COLO668 (cell line): ENCODE data around the gene UBE2L3.
"Not testable (repeated sequence)": the region's sequence is repeated elsewhere in the genome, so short reads cannot be mapped to it uniquely, and the experiment has no call there.

ENCODE experiments used
- DNase-seq: peaks from one replicate; lab custom pipeline; 2025; ENCODE audit not compliant: unreplicated experiment; lab: John Stamatoyannopoulos, UW

The UBE2L3 gene

DNA sequence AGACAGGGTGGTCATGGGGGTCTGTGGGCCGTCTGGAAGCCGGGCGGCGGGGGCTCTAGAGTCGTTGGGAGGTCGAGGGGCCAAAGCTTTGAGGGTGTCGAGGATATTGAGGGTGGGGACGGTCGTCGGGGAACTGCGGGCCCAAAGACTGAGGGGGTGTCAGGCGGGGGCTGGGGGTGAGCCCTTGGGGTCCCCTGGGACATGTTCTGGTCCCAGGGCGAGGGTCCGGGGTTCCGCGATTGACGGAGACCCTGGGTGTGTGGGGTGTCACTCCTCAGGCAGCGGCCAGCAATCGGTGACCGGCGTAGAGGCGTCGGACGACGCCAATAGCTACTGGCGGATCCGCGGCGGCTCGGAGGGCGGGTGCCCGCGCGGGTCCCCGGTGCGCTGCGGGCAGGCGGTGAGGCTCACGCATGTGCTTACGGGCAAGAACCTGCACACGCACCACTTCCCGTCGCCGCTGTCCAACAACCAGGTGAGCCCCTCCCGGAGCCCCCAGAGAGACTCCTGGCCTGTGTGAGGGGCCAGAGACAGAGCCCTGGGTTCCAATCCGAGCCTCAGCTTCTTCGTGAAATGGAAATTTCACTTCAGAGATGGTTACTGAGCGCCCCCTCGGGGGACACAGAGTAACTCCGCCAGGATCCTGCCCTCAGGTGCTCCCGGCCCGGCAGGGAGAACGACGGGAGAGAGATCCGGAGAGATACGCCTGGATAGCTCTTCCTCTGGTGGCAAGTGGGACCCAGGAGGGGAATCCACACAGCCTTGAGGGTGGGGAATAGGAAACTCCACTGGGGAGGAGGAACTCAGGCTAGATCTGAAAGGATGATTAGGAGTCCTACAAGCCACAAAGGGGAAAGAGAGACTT lies 75.3 kb downstream of the UBE2L3 start:
- peak; percentile 80 for DNase-seq

DNA sequence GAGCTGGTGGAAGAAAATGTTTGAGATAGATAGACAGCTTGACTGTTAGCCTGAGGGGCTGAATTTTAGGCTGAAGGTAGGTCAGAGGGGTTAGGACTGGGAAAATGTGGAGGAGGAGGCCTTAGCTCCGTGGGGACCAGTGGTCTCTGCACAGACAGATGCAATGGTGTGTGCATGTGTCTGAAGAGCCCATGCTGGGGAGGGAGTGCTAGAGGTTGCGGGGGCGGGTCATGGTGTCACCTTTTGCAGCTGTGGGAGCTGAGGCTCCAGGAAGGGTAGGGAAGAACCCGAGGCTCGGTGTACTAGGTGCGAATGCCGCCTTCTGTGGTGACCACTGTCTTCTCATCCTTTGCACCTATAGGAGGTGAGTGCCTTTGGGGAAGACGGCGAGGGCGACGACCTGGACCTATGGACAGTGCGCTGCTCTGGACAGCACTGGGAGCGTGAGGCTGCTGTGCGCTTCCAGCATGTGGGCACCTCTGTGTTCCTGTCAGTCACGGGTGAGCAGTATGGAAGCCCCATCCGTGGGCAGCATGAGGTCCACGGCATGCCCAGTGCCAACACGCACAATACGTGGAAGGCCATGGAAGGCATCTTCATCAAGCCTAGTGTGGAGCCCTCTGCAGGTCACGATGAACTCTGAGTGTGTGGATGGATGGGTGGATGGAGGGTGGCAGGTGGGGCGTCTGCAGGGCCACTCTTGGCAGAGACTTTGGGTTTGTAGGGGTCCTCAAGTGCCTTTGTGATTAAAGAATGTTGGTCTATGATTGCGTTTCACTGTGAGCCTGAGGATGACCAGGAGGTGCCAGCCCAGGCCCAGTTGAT lies 76.2 kb downstream of the UBE2L3 start:
- DNase-seq = no peak

DNA sequence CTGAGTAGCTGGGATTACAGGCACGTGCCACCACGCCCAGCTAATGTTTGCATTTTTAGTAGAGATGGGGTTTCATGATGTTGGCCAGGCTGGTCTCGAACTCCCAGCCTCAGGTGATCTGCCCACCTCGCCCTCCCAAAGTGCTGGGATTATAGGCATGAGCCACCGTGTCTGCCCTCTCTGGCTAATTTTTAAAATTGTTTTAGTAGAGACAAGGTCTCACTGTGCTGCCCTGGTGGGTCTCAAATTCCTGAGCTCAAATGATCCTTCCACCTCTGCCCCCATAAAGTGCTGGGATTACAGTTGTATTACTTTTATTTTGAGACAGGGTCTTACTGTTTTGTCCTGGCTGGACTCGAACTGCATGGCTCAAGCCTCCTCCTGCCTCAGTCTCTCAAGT lies 78.0 kb downstream of the UBE2L3 start:
- not testable (repeated sequence) for DNase-seq

DNA sequence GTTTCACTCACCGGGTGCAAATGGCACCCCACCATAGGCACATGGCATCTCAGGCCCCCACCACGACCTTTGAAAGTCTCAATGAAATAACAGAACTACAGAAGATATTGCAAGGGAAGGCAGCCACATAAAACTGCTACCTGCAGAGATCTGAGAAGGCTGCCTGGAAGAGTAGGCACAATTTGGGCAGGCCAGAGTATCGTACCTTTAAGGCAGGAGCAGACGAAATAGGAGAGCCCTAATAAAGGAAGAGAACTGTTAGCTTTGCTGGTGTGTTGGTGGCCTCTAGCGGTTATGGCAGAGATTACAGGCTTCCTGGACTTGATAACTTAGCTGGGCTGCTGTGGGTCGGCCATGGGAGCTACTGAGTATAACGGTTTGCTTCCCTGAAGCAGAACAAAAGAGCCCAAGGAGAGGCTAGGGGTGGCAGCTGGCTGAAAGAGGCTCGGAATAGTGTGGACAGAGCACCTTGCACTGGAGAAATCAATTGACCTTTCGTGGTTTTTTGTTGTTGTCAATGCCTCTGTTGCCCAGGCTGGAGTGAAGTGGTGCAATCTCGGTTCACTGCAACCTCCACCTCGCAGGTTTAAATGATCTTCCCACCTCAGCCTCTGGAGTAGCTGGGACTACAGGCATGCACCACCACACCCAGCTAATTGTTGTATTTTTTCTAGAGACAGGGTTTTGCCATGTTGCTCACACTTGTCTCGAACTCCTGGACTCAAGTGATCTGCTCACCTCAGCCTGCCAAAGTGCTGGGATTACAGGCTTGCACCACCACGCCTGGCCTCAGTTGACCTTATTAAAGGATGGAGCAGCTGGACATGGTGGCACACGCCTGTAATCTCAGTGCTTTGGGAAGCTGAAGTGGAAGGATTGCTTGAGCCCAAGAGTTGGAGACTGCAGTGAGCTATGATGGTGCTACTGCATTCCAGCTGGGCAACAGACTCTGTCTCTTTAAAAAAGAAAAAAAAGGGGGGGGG lies 79.4 kb downstream of the UBE2L3 start:
- DNase-seq = peak; percentile 72

DNA sequence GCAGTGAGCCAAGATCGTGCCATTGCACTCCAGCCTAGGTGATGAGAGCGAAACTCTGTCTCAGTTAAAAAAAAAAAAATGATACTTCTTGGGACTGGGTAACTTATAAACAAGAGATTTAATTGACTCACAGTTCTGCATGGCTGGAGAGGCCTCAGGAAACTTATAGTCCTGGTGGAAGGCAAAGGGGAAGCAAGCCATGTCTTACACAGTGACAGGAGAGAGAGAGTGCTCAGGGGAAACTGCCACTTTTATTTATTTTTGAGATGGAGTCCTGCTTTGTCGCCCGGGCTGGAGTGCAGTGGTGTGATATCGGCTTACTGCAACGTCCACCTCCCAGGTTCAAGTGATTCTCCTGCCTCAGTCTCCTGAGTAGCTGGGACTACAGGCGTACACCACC lies 82.8 kb downstream of the UBE2L3 start:
- no peak for DNase-seq

DNA sequence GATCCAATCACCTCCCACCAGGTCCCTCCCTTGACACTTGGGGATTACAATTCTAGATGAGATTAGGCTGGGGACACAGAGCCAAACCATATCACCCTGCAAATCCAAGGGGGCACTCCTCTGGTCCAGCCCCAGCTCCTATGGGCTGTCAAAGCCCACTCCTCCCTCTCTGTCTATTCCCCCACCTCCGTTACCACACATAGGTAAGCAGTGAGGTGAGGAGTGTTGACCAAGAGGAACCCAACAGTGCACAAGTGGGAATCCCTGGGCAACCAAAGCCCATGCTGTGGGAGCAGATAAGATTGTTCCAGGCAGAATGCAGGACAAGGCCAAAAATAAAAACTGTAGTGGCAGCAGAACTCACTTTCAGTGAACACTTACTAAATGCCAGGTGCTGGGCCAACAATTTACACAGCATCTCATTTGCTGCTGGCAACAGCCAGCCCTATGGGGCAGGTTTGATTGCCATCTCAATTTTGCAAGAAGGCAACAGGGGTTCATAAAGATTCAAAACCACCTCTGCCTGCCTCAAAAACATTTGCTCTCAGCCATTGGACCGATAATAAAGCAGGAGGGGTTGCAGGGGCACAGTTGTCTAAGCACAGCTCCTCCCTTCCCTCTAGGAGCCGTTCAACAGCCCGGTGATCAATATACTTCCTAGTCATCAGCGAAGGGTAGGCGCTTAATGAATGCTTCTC lies 83.5 kb downstream of the UBE2L3 start:
- peak; percentile 51 for DNase-seq

DNA sequence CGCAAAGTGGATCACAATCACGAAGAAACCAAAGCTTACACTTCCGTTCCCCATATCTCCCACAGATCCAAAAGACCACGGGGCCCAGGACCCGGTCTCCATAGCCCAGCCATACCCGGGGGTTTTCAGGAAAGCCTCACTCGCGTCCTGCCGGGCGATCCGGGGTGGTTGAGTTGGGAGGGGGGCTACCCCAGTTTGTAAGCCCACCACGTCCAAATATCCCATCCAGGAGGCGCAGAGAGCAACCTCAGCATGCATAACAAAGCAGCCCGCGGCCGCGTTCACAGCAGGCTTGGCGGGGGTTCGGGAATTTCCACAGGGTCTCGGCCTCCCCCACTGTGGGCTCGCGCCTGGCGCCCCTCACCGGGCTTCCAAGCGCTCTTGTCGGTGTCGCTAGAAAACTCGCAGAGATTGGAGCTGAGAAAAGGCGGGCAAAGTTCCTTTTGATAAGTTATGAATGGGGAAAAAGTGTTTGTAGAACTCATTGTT lies 84.1 kb downstream of the UBE2L3 start:
- peak; percentile 62 for DNase-seq

DNA sequence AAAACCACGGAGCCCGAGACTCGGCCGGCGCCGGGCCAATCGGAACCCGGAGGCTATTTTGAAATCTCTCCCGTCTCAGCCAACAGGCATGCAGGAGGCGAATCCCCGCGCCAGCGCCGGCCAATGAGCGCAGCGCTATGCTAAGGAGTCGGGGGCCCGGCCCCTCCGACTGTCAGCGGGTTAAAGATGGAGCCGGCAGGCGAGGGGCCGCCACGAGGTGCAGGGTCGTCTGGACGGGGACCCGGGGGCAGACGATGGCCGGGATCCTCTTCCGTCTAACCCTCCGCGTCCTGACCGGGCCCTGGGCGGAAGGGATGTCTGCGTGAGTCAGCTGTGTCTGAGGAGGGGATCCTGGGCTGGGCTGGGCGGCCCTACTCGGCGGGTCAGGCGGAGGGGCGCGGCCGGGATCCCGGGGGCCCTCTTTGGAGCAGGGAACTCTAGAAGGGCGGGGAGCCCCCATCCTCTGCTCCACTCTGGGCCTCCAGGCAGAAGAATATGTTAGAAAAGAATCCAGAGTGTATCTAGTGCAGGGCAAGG lies 84.6 kb downstream of the UBE2L3 start:
- peak; percentile 92 for DNase-seq

DNA sequence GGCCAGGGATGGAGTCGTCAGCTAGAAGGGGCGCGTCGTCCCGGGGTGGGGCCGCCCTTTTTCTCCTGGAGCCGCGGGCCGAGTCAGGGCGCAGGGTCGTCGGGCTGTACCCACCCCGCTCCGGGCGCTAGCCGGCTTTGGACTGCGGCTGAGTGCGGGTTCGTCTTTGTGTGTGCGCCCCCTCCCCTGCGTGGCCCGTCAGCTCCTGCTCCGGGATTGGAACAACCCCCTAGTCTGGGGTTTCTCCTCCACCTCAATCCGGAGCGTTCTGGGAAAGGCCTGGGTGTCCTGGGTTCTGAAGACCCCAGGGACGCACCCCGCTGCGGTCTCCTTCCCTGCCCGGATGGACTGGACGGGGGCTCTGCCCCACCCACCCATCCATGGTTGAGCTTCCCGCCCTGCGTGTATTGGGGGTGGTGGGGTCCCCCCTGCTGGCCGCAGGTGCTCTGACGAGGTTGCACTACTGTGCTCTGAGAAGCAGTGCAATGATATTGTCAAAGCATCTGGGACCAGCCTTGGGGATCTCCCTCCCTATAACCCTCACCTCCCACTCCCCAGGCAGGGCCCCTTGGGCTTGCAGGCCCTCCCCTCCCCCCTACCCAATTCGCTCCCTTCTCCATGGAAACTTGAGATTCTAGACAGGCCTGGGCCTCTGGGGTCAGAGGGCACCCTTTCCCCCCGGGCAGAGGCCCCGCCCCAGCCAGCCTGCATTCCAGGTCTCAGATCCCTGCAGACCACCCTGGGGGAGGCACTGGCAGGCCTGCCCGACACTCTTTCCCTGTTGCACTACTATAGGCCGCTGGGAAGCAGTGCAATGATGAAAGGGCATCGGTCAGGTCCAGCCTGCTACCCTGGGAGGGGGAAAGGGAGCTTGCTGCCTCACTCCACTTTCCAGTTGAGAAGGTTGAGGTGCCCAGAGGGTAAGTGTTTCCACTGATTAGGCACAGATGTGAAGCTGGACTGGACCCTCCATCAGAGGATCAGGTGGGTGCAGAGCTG lies 85.3 kb downstream of the UBE2L3 start:
- DNase-seq = peak; percentile 25

DNA sequence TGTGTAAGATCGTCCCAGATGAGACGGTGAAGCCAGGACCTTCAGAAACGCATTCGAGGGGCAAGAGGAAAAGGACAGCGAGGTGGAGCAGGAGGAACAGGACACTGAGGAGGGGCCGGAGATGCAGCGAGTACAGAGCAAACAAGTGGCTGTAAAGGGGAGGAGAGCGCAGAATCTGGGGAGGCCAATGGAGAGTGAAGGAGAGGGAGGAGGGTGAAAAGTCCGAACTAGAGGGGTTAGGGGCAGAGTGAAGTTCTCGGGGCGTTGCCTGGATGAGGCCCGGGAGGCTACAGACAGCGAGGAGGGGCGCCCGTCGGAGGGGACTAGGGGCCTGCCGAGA lies 89.5 kb downstream of the UBE2L3 start:
- DNase-seq = no peak

DNA sequence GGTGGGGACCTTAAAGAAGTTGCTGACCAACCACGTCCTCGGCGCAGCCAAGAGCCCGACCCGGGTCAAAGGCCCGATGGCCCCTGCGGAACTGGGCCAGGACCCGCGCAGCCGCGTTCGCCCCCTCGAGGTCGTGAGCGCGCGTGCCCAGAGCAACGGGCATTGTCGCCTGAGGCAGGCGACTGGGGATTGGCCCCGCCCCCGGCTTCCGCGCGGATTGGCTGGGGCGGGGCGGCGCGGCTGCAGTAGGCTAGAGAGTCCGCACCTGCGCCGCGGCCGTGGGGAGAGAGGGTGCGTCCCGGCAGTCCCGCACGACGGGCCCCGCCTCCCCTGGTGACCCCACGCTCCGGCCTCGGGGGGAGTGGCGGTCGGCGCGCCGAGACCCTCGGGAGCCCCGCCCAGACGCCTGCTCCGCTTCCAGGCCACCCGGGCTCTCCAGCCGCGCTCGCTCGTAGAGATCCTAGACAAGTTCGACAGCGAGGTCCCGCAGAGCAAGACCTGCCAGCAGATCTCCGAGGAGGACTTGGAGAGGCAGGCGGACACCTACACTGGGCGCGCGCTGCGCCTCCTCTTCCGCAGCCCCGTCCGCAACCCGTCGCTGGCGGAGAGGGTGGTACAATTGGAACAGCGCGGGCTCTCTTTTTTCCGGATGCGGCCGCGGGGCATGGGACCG lies 90.0 kb downstream of the UBE2L3 start:
- peak; percentile 96 for DNase-seq

DNA sequence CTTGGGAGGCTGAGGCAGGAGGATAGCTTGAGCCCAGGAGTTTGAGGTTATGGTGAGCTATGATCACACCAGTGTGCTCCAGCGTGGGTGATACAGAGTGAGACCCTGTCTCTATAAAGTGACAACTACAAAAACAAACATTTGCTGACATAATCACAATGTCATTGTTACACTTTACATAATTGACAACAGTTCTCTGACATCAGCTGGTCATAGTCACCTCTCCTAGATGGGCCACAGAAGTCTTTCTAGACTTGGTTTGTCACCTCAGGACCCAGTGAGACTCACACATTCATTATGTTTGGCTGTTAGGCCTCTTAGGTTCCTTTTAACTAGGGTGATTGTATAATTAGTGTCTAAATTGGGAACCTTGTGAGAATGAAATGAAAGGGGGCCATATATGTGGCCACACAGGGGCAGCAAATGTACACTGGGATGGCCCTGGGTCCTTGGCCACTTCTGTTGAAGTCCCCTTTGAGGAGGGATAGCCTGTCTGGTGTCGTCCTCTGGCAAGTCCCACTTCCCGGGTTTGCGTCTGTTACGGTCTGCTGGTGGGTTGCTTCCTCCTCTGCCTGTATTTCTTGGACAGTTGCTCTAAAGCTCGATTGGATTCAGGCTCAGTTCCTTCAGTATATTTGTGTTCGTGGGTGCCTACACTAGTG lies 92.5 kb downstream of the UBE2L3 start:
- DNase-seq = no peak

DNA sequence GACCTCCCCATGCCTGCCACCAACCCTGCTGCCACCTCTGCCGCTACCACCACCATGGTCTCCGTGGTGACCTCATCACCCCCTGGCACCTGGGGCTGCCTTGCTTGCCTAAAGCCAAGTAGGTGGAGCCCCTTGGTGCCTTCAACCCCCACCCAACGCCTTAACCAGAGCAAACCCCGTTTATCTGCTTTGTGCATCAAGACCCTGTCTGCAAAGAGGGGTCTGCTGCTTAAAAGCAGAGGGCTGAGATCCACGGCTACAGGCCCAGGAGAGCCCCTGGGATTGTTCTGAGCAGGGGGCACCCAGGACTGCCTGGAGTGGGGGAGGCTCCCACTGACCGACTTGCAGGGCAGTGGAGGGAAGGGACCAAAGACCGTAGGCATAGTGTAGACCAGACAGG lies 93.4 kb downstream of the UBE2L3 start:
- DNase-seq = no peak

DNA sequence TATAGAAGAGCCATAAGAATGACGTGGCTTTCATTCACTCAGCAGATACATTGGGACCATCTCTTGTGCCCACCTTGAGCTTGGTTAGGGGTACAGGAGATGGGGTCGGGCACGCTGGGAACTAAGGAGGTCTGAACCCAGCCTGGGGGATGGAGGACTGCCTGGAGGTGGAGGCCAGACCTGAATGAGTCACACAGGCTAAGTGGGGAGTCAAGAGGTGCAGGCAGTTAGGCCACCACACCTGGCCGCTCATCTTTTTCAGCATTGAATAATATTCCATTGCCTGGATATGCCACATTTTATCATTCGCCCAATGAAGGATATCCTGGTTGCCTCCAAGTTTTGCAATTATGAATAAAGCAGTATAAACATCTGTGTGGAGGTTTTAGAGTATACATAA lies 94.5 kb downstream of the UBE2L3 start:
- no peak for DNase-seq

DNA sequence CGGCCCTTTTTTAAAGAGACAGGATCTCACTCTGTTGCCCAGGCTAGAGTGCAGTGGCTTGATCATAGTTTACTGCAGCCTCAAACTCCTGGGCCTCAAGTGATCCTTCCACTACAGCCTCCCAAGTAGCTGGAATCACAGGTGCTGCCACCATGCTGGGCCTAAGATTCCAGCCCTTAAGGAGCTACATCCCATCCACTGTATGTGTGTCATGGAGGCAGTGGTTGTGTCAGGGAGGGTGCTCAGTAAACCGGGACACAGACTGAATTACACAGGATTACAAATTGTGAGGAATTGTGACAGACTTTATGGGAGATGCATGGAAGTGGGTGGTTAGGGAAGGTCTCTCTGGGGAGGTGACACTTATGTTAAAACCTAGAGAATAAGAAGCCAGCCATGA lies 96.2 kb downstream of the UBE2L3 start:
- DNase-seq = no peak

DNA sequence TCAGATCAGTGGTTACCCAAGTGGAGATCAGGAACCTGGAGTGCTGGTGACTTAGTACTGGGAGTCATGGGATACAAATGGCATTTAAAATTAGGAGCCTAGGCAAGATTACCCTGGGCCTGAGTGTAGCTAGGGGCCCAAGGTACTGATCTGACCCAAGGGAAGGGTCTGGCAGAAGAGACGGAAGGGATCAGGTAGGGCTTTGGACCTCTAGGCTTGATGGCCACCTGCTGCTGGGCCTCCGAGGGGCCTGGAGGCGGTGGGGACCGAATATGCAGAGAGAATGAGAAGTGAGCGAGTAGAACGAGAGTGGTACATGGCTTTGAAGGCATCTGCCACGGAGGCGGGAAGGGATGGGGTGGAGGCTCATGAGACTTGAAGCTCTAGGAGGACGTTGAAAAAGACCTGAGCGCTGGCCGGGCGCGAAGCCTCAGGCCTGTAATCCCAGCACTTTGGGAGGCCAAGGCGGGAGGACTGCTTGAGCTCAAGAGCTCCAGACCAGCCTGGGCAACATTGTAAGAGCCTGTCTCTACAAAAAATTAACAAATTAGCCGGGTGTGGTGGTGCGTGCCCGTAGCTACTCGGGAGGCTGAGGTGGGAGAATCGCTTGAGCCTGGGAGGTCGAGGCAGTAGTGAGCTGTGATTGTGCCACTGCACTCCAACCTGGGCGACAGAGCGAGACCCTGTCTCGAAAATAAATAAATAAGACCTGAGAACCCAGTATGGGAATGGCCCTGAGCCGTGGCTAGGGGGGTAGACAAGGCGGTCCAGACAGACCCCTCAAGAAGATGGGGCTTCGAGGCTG lies 97.7 kb downstream of the UBE2L3 start:
- DNase-seq = no peak

DNA sequence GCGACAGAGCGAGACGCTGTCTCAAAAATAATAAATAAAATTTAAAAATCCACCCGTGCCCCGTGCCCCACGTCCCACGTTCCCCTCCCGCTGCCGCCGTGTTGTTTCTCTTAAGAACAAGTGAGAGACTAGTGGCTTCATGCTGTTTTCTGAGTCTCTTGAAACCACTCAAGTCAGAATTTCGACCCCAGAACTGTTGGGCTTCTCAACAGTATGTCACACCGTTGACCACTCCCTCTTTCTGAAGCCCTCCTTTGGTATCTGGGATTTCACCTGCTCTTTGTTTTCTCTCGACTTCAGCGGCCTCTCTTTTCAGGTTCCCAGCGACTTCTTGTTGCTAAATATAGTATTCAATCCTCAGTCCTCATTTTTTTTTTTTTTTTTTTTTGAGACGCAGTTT lies 99.3 kb downstream of the UBE2L3 start:
- no peak for DNase-seq
